Measurements from ENCODE around the gene ENPP4.

- TF ChIP-seq, protein P1, sequence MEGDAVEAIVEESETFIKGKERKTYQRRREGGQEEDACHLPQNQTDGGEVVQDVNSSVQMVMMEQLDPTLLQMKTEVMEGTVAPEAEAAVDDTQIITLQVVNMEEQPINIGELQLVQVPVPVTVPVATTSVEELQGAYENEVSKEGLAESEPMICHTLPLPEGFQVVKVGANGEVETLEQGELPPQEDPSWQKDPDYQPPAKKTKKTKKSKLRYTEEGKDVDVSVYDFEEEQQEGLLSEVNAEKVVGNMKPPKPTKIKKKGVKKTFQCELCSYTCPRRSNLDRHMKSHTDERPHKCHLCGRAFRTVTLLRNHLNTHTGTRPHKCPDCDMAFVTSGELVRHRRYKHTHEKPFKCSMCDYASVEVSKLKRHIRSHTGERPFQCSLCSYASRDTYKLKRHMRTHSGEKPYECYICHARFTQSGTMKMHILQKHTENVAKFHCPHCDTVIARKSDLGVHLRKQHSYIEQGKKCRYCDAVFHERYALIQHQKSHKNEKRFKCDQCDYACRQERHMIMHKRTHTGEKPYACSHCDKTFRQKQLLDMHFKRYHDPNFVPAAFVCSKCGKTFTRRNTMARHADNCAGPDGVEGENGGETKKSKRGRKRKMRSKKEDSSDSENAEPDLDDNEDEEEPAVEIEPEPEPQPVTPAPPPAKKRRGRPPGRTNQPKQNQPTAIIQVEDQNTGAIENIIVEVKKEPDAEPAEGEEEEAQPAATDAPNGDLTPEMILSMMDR (IDR thresholded peaks at IDR 0.05) = no peak
- no peak for TF ChIP-seq POLR2A (IDR thresholded peaks at IDR 0.05)
Measured at GRCh38 chr6:46095251-46095650, 34.5 kb upstream of the ENPP4 start.
